ENCODE measurements around the gene DOCK3. TPM values are rescaled to one million over a fixed set of nuclear protein-coding genes. Genes with fewer than 3 reads are reported as not detected.
A peak's percentile ranks its signal among the peaks of the same experiment; 100 is the strongest.
"Not testable (repeated sequence)": the region's sequence is repeated elsewhere in the genome, so short reads cannot be mapped to it uniquely, and the experiment has no call there.

Gene DOCK3
- polyA plus RNA-seq, 2 donors = 0.93 to 2.8 TPM

GRCh38 chr3:51355891-51356578 lies 681.3 kb downstream of the DOCK3 start:
- 49 to 60% methylated on average over 8 of the region's 8 CpGs for WGBS, 2 donors

GRCh38 chr3:51357856-51358255 lies 683.1 kb downstream of the DOCK3 start:
- H3K36me3 ChIP-seq (ENCODE audit: control insufficient read depth in 2 of 2, insufficient read depth in 2 of 2, low read length in 1 of 2) = no peaks in the 10 kb centered on the region
- no peaks in the 10 kb centered on the region for H3K9me3 ChIP-seq (ENCODE audit: control insufficient read depth in 2 of 2, insufficient read depth in 1 of 2, low read depth in 1 of 2, low read length in 1 of 2)
- no peak overlapping the region for H3K4me3 ChIP-seq (ENCODE audit: low read depth in 1 of 2, low read length in 2 of 2)
- no peak overlapping the region for H3K27ac ChIP-seq (ENCODE audit: low read depth in 2 of 2, low read length in 1 of 2)
- WGBS, 2 donors = 65 to 70% methylated on average over 4 of the region's 4 CpGs
- peaks cover 3 to 15% of the 10 kb centered on the region in 2 donors for H3K4me1 ChIP-seq (ENCODE audit: control insufficient read depth in 2 of 2, insufficient read depth in 2 of 2, low read length in 1 of 2)
- no peaks in the 10 kb centered on the region for H3K27me3 ChIP-seq (ENCODE audit: control insufficient read depth in 1 of 2, insufficient read depth in 2 of 2, low read length in 2 of 2)

More at GRCh38 chr3:51355891-51356578, 681.3 kb downstream of the DOCK3 start:
- H3K4me1 ChIP-seq (ENCODE audit: control insufficient read depth in 2 of 2, insufficient read depth in 2 of 2, low read length in 1 of 2) = peaks cover 3 to 15% of the 10 kb centered on the region in 2 donors
- no peak overlapping the region for H3K4me3 ChIP-seq (ENCODE audit: low read depth in 1 of 2, low read length in 2 of 2)
- H3K27ac ChIP-seq (ENCODE audit: low read depth in 2 of 2, low read length in 1 of 2) = peak overlapping the region; percentile 84 to 92
- no peaks in the 10 kb centered on the region for H3K36me3 ChIP-seq (ENCODE audit: control insufficient read depth in 2 of 2, insufficient read depth in 2 of 2, low read length in 1 of 2)
- no peaks in the 10 kb centered on the region for H3K9me3 ChIP-seq (ENCODE audit: control insufficient read depth in 2 of 2, insufficient read depth in 1 of 2, low read depth in 1 of 2, low read length in 1 of 2)
- no peaks in the 10 kb centered on the region for H3K27me3 ChIP-seq (ENCODE audit: control insufficient read depth in 1 of 2, insufficient read depth in 2 of 2, low read length in 2 of 2)

GRCh38 chr3:51358981-51359380 lies 684.3 kb downstream of the DOCK3 start:
- H3K36me3 ChIP-seq (ENCODE audit: control insufficient read depth in 2 of 2, insufficient read depth in 2 of 2, low read length in 1 of 2) = no peaks in the 10 kb centered on the region
- H3K4me1 ChIP-seq (ENCODE audit: control insufficient read depth in 2 of 2, insufficient read depth in 2 of 2, low read length in 1 of 2) = peaks cover 3 to 15% of the 10 kb centered on the region in 2 donors
- no peaks in the 10 kb centered on the region for H3K9me3 ChIP-seq (ENCODE audit: control insufficient read depth in 2 of 2, insufficient read depth in 1 of 2, low read depth in 1 of 2, low read length in 1 of 2)
- WGBS, 2 donors = 76 to 80% methylated on average over 3 of the region's 3 CpGs
- no peak overlapping the region for H3K27ac ChIP-seq (ENCODE audit: low read depth in 2 of 2, low read length in 1 of 2)
- H3K27me3 ChIP-seq (ENCODE audit: control insufficient read depth in 1 of 2, insufficient read depth in 2 of 2, low read length in 2 of 2) = no peaks in the 10 kb centered on the region
- no peak overlapping the region for H3K4me3 ChIP-seq (ENCODE audit: low read depth in 1 of 2, low read length in 2 of 2)

GRCh38 chr3:51360806-51361205 lies 686.1 kb downstream of the DOCK3 start:
- no peaks in the 10 kb centered on the region for H3K27me3 ChIP-seq (ENCODE audit: control insufficient read depth in 1 of 2, insufficient read depth in 2 of 2, low read length in 2 of 2)
- no peaks in the 10 kb centered on the region for H3K9me3 ChIP-seq (ENCODE audit: control insufficient read depth in 2 of 2, insufficient read depth in 1 of 2, low read depth in 1 of 2, low read length in 1 of 2)
- no peaks in the 10 kb centered on the region for H3K36me3 ChIP-seq (ENCODE audit: control insufficient read depth in 2 of 2, insufficient read depth in 2 of 2, low read length in 1 of 2)
- H3K27ac ChIP-seq (ENCODE audit: low read depth in 2 of 2, low read length in 1 of 2) = no peak overlapping the region
- 91 to 93% methylated on average over 3 of the region's 3 CpGs for WGBS, 2 donors
- no peak overlapping the region for H3K4me3 ChIP-seq (ENCODE audit: low read depth in 1 of 2, low read length in 2 of 2)
- peaks cover 0 to 6% of the 10 kb centered on the region in 2 donors for H3K4me1 ChIP-seq (ENCODE audit: control insufficient read depth in 2 of 2, insufficient read depth in 2 of 2, low read length in 1 of 2)

- Histone ChIP-seq H3K36me3 (ENCODE audit: control insufficient read depth in 2 of 2, insufficient read depth in 2 of 2, low read length in 1 of 2) (no peaks in the 10 kb centered on the region), H3K9me3 (ENCODE audit: control insufficient read depth in 2 of 2, insufficient read depth in 1 of 2, low read depth in 1 of 2, low read length in 1 of 2) (no peaks in the 10 kb centered on the region), H3K27ac (ENCODE audit: low read depth in 2 of 2, low read length in 1 of 2) (no peak overlapping the region), H3K4me3 (ENCODE audit: low read depth in 1 of 2, low read length in 2 of 2) (no peak overlapping the region), H3K27me3 (ENCODE audit: control insufficient read depth in 1 of 2, insufficient read depth in 2 of 2, low read length in 2 of 2) (no peaks in the 10 kb centered on the region), H3K4me1 (ENCODE audit: control insufficient read depth in 2 of 2, insufficient read depth in 2 of 2, low read length in 1 of 2) (peaks cover 0 to 2% of the 10 kb centered on the region in 2 donors)
- 92 to 93% methylated on average over 6 of the region's 6 CpGs for WGBS, 2 donors
These were observed 687.0 kb downstream of the DOCK3 start for GRCh38 chr3:51361746-51362145.

- H3K27ac ChIP-seq (ENCODE audit: low read depth in 2 of 2, low read length in 1 of 2) = no peak overlapping the region
- no peaks in the 10 kb centered on the region for H3K9me3 ChIP-seq (ENCODE audit: control insufficient read depth in 2 of 2, insufficient read depth in 1 of 2, low read depth in 1 of 2, low read length in 1 of 2)
- no peaks in the 10 kb centered on the region for H3K4me1 ChIP-seq (ENCODE audit: control insufficient read depth in 2 of 2, insufficient read depth in 2 of 2, low read length in 1 of 2)
- no peak overlapping the region for H3K4me3 ChIP-seq (ENCODE audit: low read depth in 1 of 2, low read length in 2 of 2)
- no peaks in the 10 kb centered on the region for H3K36me3 ChIP-seq (ENCODE audit: control insufficient read depth in 2 of 2, insufficient read depth in 2 of 2, low read length in 1 of 2)
- no peaks in the 10 kb centered on the region for H3K27me3 ChIP-seq (ENCODE audit: control insufficient read depth in 1 of 2, insufficient read depth in 2 of 2, low read length in 2 of 2)
- WGBS, 2 donors = 84 to 86% methylated on average over 9 of the region's 9 CpGs
These were observed 687.7 kb downstream of the DOCK3 start for GRCh38 chr3:51362476-51362875.

- WGBS, 2 donors = 86 to 91% methylated on average over 8 of the region's 8 CpGs
These were observed 693.5 kb downstream of the DOCK3 start for GRCh38 chr3:51368276-51368675.

GRCh38 chr3:51371943-51372557 lies 697.3 kb downstream of the DOCK3 start:
- Histone ChIP-seq H3K27me3 (ENCODE audit: control insufficient read depth in 1 of 2, insufficient read depth in 2 of 2, low read length in 2 of 2) (no peaks in the 10 kb centered on the region), H3K4me3 (ENCODE audit: low read depth in 1 of 2, low read length in 2 of 2) (no peak overlapping the region), H3K9me3 (ENCODE audit: control insufficient read depth in 2 of 2, insufficient read depth in 1 of 2, low read depth in 1 of 2, low read length in 1 of 2) (no peaks in the 10 kb centered on the region), H3K4me1 (ENCODE audit: control insufficient read depth in 2 of 2, insufficient read depth in 2 of 2, low read length in 1 of 2) (no peaks in the 10 kb centered on the region), H3K27ac (ENCODE audit: low read depth in 2 of 2, low read length in 1 of 2) (no peak overlapping the region), H3K36me3 (ENCODE audit: control insufficient read depth in 2 of 2, insufficient read depth in 2 of 2, low read length in 1 of 2) (no peaks in the 10 kb centered on the region)
- WGBS, 2 donors = 20 to 22% methylated on average over 4 of the region's 4 CpGs

More at GRCh38 chr3:51368276-51368675, 693.5 kb downstream of the DOCK3 start:
- H3K9me3 ChIP-seq (ENCODE audit: control insufficient read depth in 2 of 2, insufficient read depth in 1 of 2, low read depth in 1 of 2, low read length in 1 of 2); H3K27me3 ChIP-seq (ENCODE audit: control insufficient read depth in 1 of 2, insufficient read depth in 2 of 2, low read length in 2 of 2); H3K27ac ChIP-seq (ENCODE audit: low read depth in 2 of 2, low read length in 1 of 2); H3K36me3 ChIP-seq (ENCODE audit: control insufficient read depth in 2 of 2, insufficient read depth in 2 of 2, low read length in 1 of 2); H3K4me3 ChIP-seq (ENCODE audit: low read depth in 1 of 2, low read length in 2 of 2); H3K4me1 ChIP-seq (ENCODE audit: control insufficient read depth in 2 of 2, insufficient read depth in 2 of 2, low read length in 1 of 2): not testable (repeated sequence)

- no peak overlapping the region for H3K4me3 ChIP-seq (ENCODE audit: low read depth in 1 of 2, low read length in 2 of 2)
- no peaks in the 10 kb centered on the region for H3K4me1 ChIP-seq (ENCODE audit: control insufficient read depth in 2 of 2, insufficient read depth in 2 of 2, low read length in 1 of 2)
- H3K27ac ChIP-seq (ENCODE audit: low read depth in 2 of 2, low read length in 1 of 2) = no peak overlapping the region
- no peaks in the 10 kb centered on the region for H3K27me3 ChIP-seq (ENCODE audit: control insufficient read depth in 1 of 2, insufficient read depth in 2 of 2, low read length in 2 of 2)
- no peaks in the 10 kb centered on the region for H3K36me3 ChIP-seq (ENCODE audit: control insufficient read depth in 2 of 2, insufficient read depth in 2 of 2, low read length in 1 of 2)
- no peaks in the 10 kb centered on the region for H3K9me3 ChIP-seq (ENCODE audit: control insufficient read depth in 2 of 2, insufficient read depth in 1 of 2, low read depth in 1 of 2, low read length in 1 of 2)
- WGBS, 2 donors = 67 to 69% methylated on average over 5 of the region's 5 CpGs
These were observed 699.1 kb downstream of the DOCK3 start for GRCh38 chr3:51373658-51374421.

All from esophagus (tissue), 2 donors.